ENCODE data around the gene MKI67. TPM values are rescaled to one million over a fixed set of nuclear protein-coding genes. Genes with fewer than 3 reads are reported as not detected.

Gene MKI67
- polyA plus RNA-seq, 1 of the 3 experiments (the other 2 are of a cell fraction), result 7.5 TPM

DNA sequence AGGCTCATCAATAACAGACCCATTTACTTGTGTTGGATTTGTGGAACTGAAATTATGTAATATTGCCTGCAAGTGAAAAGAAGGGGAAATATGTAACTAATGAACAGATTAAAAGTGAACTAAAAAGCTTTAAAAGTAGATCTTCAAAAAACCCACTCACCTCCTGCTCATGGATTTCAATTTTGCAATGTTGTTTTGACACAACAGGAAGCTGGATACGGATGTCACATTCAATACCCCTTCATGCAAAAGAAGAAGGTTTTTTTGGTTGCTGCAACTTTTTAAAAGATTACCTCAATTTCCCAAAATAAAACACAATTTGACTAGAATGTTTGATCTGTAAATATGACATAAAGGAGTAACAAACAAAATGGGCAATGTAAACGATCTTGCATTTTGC lies 3.3 kb downstream of the MKI67 start:
- peaks cover 23 to 30% of the 10 kb centered on the region in 2 experiments for H3K36me3 ChIP-seq (replicated peaks in 1 of 2; ENCODE audit: control insufficient read depth in 1 of 2, insufficient read depth in 2 of 2, low read length in 1 of 2)
- H3K4me1 ChIP-seq (ENCODE audit: control insufficient read depth in 1 of 2, insufficient read depth in 2 of 2, low read depth in 1 of 2, low read length in 1 of 2), result peaks cover 0 to 14% of the 10 kb centered on the region in 2 experiments; a peak in 3 of 4 replicates
- peaks cover 80% of the 10 kb centered on the region for H3K79me2 ChIP-seq (ENCODE audit: insufficient read depth)
- H3K27me3 ChIP-seq (ENCODE audit: insufficient read depth), result no peaks in the 10 kb centered on the region
- H4K20me1 ChIP-seq (ENCODE audit: insufficient read depth), result peaks cover 19% of the 10 kb centered on the region; the same call in 1 of the 2 replicates
- DNase-seq, result no peak
- CTCF ChIA-PET, result interaction anchor here (1.0 to 2.0 kb wide), 4 partner anchors 28 to 89 kb away, joined by 3 to 7 read pairs (median 4); no protein-coding TSS in a partner anchor
- 90% methylated on average over 2 of the region's 2 CpGs for WGBS (ENCODE audit: low lambda C conversion rate)
- no peaks in the 10 kb centered on the region for H3K9me3 ChIP-seq
- H3K9ac ChIP-seq, result no peak overlapping the region
- no peak overlapping the region for H3K27ac ChIP-seq (ENCODE audit: low read depth in 2 of 2, low read length in 1 of 2)
- H3K4me3 ChIP-seq (ENCODE audit: low read depth in 2 of 2, low read length in 1 of 2), result no peak overlapping the region
- no peak overlapping the region for H3K4me2 ChIP-seq
- H3F3A ChIP-seq (replicated peaks; ENCODE audit: insufficient read depth), result no peaks in the 10 kb centered on the region
- peak overlapping the region; percentile 83; the same call in 1 of the 2 replicates for H2AFZ ChIP-seq (ENCODE audit: low read depth)
- TF ChIP-seq, protein P1, sequence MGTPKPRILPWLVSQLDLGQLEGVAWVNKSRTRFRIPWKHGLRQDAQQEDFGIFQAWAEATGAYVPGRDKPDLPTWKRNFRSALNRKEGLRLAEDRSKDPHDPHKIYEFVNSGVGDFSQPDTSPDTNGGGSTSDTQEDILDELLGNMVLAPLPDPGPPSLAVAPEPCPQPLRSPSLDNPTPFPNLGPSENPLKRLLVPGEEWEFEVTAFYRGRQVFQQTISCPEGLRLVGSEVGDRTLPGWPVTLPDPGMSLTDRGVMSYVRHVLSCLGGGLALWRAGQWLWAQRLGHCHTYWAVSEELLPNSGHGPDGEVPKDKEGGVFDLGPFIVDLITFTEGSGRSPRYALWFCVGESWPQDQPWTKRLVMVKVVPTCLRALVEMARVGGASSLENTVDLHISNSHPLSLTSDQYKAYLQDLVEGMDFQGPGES (IDR thresholded peaks at IDR 0.05; ENCODE audit: low read depth, low read length), result no peak
- no peak for TF ChIP-seq TCF12 (IDR thresholded peaks at IDR 0.05)
- TF ChIP-seq, protein P2, sequence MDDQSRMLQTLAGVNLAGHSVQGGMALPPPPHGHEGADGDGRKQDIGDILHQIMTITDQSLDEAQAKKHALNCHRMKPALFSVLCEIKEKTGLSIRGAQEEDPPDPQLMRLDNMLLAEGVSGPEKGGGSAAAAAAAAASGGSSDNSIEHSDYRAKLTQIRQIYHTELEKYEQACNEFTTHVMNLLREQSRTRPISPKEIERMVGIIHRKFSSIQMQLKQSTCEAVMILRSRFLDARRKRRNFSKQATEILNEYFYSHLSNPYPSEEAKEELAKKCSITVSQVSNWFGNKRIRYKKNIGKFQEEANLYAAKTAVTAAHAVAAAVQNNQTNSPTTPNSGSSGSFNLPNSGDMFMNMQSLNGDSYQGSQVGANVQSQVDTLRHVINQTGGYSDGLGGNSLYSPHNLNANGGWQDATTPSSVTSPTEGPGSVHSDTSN (IDR thresholded peaks at IDR 0.05), result no peak
- TF ChIP-seq ELF1 (IDR thresholded peaks at IDR 0.05), result no peak
- TF ChIP-seq SIN3A (IDR thresholded peaks at IDR 0.05; ENCODE audit: borderline replicate concordance, low read depth, low read length), result no peak
- no peak for TF ChIP-seq YY1 (IDR thresholded peaks at IDR 0.05; ENCODE audit: low read depth)
- TF ChIP-seq RAD21 (IDR thresholded peaks at IDR 0.05; ENCODE audit: low read length), result no peak
- TF ChIP-seq FOXM1 (IDR thresholded peaks at IDR 0.05; ENCODE audit: low read depth), result no peak
- no peak for TF ChIP-seq TEAD4 (IDR thresholded peaks at IDR 0.05; ENCODE audit: borderline replicate concordance, insufficient read depth)
- TF ChIP-seq RXRA (IDR thresholded peaks at IDR 0.05; ENCODE audit: borderline replicate concordance, low read depth), result no peak
- TF ChIP-seq, protein P3, sequence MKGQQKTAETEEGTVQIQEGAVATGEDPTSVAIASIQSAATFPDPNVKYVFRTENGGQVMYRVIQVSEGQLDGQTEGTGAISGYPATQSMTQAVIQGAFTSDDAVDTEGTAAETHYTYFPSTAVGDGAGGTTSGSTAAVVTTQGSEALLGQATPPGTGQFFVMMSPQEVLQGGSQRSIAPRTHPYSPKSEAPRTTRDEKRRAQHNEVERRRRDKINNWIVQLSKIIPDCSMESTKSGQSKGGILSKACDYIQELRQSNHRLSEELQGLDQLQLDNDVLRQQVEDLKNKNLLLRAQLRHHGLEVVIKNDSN (IDR thresholded peaks at IDR 0.05; ENCODE audit: borderline replicate concordance, low read depth), result no peak
- TF ChIP-seq, protein P4, sequence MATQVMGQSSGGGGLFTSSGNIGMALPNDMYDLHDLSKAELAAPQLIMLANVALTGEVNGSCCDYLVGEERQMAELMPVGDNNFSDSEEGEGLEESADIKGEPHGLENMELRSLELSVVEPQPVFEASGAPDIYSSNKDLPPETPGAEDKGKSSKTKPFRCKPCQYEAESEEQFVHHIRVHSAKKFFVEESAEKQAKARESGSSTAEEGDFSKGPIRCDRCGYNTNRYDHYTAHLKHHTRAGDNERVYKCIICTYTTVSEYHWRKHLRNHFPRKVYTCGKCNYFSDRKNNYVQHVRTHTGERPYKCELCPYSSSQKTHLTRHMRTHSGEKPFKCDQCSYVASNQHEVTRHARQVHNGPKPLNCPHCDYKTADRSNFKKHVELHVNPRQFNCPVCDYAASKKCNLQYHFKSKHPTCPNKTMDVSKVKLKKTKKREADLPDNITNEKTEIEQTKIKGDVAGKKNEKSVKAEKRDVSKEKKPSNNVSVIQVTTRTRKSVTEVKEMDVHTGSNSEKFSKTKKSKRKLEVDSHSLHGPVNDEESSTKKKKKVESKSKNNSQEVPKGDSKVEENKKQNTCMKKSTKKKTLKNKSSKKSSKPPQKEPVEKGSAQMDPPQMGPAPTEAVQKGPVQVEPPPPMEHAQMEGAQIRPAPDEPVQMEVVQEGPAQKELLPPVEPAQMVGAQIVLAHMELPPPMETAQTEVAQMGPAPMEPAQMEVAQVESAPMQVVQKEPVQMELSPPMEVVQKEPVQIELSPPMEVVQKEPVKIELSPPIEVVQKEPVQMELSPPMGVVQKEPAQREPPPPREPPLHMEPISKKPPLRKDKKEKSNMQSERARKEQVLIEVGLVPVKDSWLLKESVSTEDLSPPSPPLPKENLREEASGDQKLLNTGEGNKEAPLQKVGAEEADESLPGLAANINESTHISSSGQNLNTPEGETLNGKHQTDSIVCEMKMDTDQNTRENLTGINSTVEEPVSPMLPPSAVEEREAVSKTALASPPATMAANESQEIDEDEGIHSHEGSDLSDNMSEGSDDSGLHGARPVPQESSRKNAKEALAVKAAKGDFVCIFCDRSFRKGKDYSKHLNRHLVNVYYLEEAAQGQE (IDR thresholded peaks at IDR 0.05; ENCODE audit: low read depth, low read length), result no peak
- no peaks in the 10 kb centered on the region for H3K9me2 ChIP-seq
- POLR2A ChIA-PET, result interaction anchor here (0.7 kb wide), 1 partner anchor 21 kb away, joined by 3 read pairs; no protein-coding TSS in a partner anchor
